ENCODE results near the gene DKKL1.

DNA sequence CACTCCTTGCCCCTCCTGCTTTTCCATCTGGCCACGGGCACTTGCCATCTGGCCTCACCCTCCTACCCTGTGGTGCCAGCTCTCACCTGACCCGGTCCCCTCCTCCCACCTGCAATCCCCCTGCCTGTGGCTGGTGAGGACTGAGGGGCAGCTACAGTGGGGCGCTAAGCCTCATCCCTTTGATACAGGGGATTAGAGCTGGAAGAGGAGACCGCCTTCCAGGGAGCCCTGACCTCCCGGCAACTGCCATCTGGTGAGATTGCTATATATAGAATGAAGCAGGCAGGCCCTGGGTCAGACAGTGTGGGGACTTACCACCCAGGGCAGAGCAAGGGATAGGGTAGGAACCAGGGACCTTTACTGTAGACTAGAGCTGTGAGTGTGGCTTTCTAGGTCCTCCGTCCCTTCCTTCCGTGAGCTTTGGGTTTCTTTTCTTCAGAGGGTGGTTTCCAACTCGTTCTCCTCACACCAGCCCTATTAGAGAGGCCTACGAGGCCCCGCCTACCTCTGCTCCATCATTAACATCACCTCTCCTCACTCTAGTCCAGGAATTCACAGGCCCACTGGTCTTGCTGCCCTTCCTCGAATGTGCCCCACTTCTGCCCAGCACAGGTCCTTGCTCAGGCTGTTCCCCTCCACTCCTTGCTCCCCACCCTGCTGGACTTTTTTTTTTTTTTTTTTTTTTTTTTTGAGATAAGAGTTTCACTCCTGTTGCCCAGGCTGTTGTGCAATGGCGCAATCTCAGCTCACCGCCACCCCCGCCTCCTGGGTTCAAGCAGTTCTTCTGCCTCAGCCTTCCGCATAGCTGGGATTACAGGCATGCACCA lies 32.1 kb downstream of the DKKL1 start:
- TF ChIP-seq CTCF (IDR thresholded peaks at IDR 0.05), result no peak
- no peak for TF ChIP-seq EP300 (IDR thresholded peaks at IDR 0.05)
- no peak for TF ChIP-seq POLR2A (IDR thresholded peaks at IDR 0.05)
